ENCODE measurements around the gene CSK.
A peak's percentile ranks its signal among the peaks of the same experiment; 100 is the strongest.

Gene CSK

GRCh38 chr15:74769463-74770025 is 12.3 kb upstream of the CSK start:
- Histone ChIP-seq H3K36me3 (replicated peaks in 1 of 2; ENCODE audit: control insufficient read depth in 2 of 2, insufficient read depth in 2 of 2, low read length in 2 of 2) (no peaks in the 10 kb centered on the region), H2AFZ (ENCODE audit: low read length) (no peak overlapping the region), H3K9me3 (replicated peaks in 1 of 2; ENCODE audit: control insufficient read depth in 2 of 2, insufficient read depth in 1 of 2, low read depth in 1 of 2, low read length in 2 of 2) (peaks cover 0 to 2% of the 10 kb centered on the region in 2 donors), H2BK5ac (ENCODE audit: low read length) (no peak overlapping the region), H2AK5ac (ENCODE audit: low read depth, low read length) (peak overlapping the region; percentile 31), H3K4me1 (ENCODE audit: control insufficient read depth in 2 of 2, insufficient read depth in 1 of 2, low read depth in 1 of 2, low read length in 2 of 2) (peaks cover 17 to 21% of the 10 kb centered on the region in 2 donors), H3K4me3 (ENCODE audit: low read length in 2 of 2) (no peak overlapping the region), H3K18ac (ENCODE audit: low read length) (no peak overlapping the region), H3K4ac (ENCODE audit: low read length) (no peak overlapping the region), H2BK15ac (ENCODE audit: low read length) (no peak overlapping the region), H3K27ac (replicated peaks; ENCODE audit: low read length) (no peak overlapping the region), H2BK12ac (ENCODE audit: low read length) (no peak overlapping the region), H3K27me3 (ENCODE audit: control insufficient read depth in 3 of 3, insufficient read depth in 3 of 3, low read depth in 1 of 3, low read length in 3 of 3) (peaks cover 0 to 10% (median 3%) of the 10 kb centered on the region in 3 experiments), H3K23ac (ENCODE audit: low read depth, low read length, poor library complexity) (no peak overlapping the region), H3K9ac (ENCODE audit: low read depth, low read length, poor library complexity) (no peak overlapping the region), H4K91ac (ENCODE audit: low read depth, low read length, poor library complexity) (no peak overlapping the region), H3K14ac (ENCODE audit: low read length) (no peak overlapping the region), H3K4me2 (ENCODE audit: insufficient read depth, low read length, poor library complexity, severe bottlenecking) (no peak overlapping the region), H2BK120ac (ENCODE audit: low read depth, low read length) (no peak overlapping the region), H4K8ac (ENCODE audit: low read depth, low read length) (no peak overlapping the region), H3K79me1 (ENCODE audit: low read depth, low read length) (no peaks in the 10 kb centered on the region)
- no peak for DNase-seq (ENCODE audit: low spot score)
- WGBS, 2 donors (ENCODE audit: extremely low coverage in 2 of 2, insufficient read length in 2 of 2, insufficient replicate concordance in 1 of 2), result no CpG with 5 or more reads among the region's 7 CpGs

- peaks cover 0 to 10% (median 3%) of the 10 kb centered on the region in 3 experiments for H3K27me3 ChIP-seq (ENCODE audit: control insufficient read depth in 3 of 3, insufficient read depth in 3 of 3, low read depth in 1 of 3, low read length in 3 of 3)
- no peak overlapping the region for H2BK120ac ChIP-seq (ENCODE audit: low read depth, low read length)
- no peak overlapping the region for H4K91ac ChIP-seq (ENCODE audit: low read depth, low read length, poor library complexity)
These were observed 11.5 kb upstream of the CSK start for GRCh38 chr15:74770211-74770903.

GRCh38 chr15:74773329-74773728 is 8.6 kb upstream of the CSK start:
- no peak overlapping the region for H2AK5ac ChIP-seq (ENCODE audit: low read depth, low read length)
- H3K4ac ChIP-seq (ENCODE audit: low read length), result no peak overlapping the region
- H3K18ac ChIP-seq (ENCODE audit: low read length), result no peak overlapping the region
- no peak overlapping the region for H2BK5ac ChIP-seq (ENCODE audit: low read length)
- H3K4me3 ChIP-seq (ENCODE audit: low read length in 2 of 2), result no peak overlapping the region
- peaks cover 0 to 10% (median 3%) of the 10 kb centered on the region in 3 experiments for H3K27me3 ChIP-seq (ENCODE audit: control insufficient read depth in 3 of 3, insufficient read depth in 3 of 3, low read depth in 1 of 3, low read length in 3 of 3)
- no peak overlapping the region for H3K14ac ChIP-seq (ENCODE audit: low read length)
- H3K79me1 ChIP-seq (ENCODE audit: low read depth, low read length), result no peaks in the 10 kb centered on the region
- no peak overlapping the region for H4K91ac ChIP-seq (ENCODE audit: low read depth, low read length, poor library complexity)
- H3K27ac ChIP-seq (replicated peaks; ENCODE audit: low read length), result no peak overlapping the region
- H3K23ac ChIP-seq (ENCODE audit: low read depth, low read length, poor library complexity), result no peak overlapping the region
- WGBS, 2 donors (ENCODE audit: extremely low coverage in 2 of 2, insufficient read length in 2 of 2, insufficient replicate concordance in 1 of 2), result no CpG with 5 or more reads among the region's 5 CpGs
- H3K36me3 ChIP-seq (replicated peaks in 1 of 2; ENCODE audit: control insufficient read depth in 2 of 2, insufficient read depth in 2 of 2, low read length in 2 of 2), result no peaks in the 10 kb centered on the region
- peaks cover 26 to 31% of the 10 kb centered on the region in 2 donors for H3K4me1 ChIP-seq (ENCODE audit: control insufficient read depth in 2 of 2, insufficient read depth in 1 of 2, low read depth in 1 of 2, low read length in 2 of 2)
- H3K4me2 ChIP-seq (ENCODE audit: insufficient read depth, low read length, poor library complexity, severe bottlenecking), result no peak overlapping the region
- no peak overlapping the region for H2BK12ac ChIP-seq (ENCODE audit: low read length)
- H2BK15ac ChIP-seq (ENCODE audit: low read length), result no peak overlapping the region
- no peak overlapping the region for H4K8ac ChIP-seq (ENCODE audit: low read depth, low read length)
- H2BK120ac ChIP-seq (ENCODE audit: low read depth, low read length), result no peak overlapping the region
- H3K9me3 ChIP-seq (replicated peaks in 1 of 2; ENCODE audit: control insufficient read depth in 2 of 2, insufficient read depth in 1 of 2, low read depth in 1 of 2, low read length in 2 of 2), result peaks cover 0 to 2% of the 10 kb centered on the region in 2 donors
- DNase-seq (ENCODE audit: low spot score), result no peak
- H3K9ac ChIP-seq (ENCODE audit: low read depth, low read length, poor library complexity), result no peak overlapping the region
- peak overlapping the region; percentile 25 for H2AFZ ChIP-seq (ENCODE audit: low read length)

More at GRCh38 chr15:74770211-74770903, 11.5 kb upstream of the CSK start:
- H3K9ac ChIP-seq (ENCODE audit: low read depth, low read length, poor library complexity), result no peak overlapping the region
- H4K8ac ChIP-seq (ENCODE audit: low read depth, low read length), result no peak overlapping the region
- H3K23ac ChIP-seq (ENCODE audit: low read depth, low read length, poor library complexity), result no peak overlapping the region
- no peak overlapping the region for H2BK15ac ChIP-seq (ENCODE audit: low read length)
- no peak overlapping the region for H3K14ac ChIP-seq (ENCODE audit: low read length)
- no peak overlapping the region for H2BK12ac ChIP-seq (ENCODE audit: low read length)
- H3K4me1 ChIP-seq (ENCODE audit: control insufficient read depth in 2 of 2, insufficient read depth in 1 of 2, low read depth in 1 of 2, low read length in 2 of 2), result peaks cover 17 to 21% of the 10 kb centered on the region in 2 donors
- H3K36me3 ChIP-seq (replicated peaks in 1 of 2; ENCODE audit: control insufficient read depth in 2 of 2, insufficient read depth in 2 of 2, low read length in 2 of 2), result no peaks in the 10 kb centered on the region
- DNase-seq (ENCODE audit: low spot score), result no peak
- H3K4me2 ChIP-seq (ENCODE audit: insufficient read depth, low read length, poor library complexity, severe bottlenecking), result no peak overlapping the region
- H3K4ac ChIP-seq (ENCODE audit: low read length), result no peak overlapping the region
- peak overlapping the region; percentile 69 for H2AFZ ChIP-seq (ENCODE audit: low read length)
- no peak overlapping the region for H3K4me3 ChIP-seq (ENCODE audit: low read length in 2 of 2)
- H2BK5ac ChIP-seq (ENCODE audit: low read length), result no peak overlapping the region
- no peaks in the 10 kb centered on the region for H3K79me1 ChIP-seq (ENCODE audit: low read depth, low read length)
- peaks cover 0 to 2% of the 10 kb centered on the region in 2 donors for H3K9me3 ChIP-seq (replicated peaks in 1 of 2; ENCODE audit: control insufficient read depth in 2 of 2, insufficient read depth in 1 of 2, low read depth in 1 of 2, low read length in 2 of 2)
- no peak overlapping the region for H2AK5ac ChIP-seq (ENCODE audit: low read depth, low read length)
- WGBS, 2 donors (ENCODE audit: extremely low coverage in 2 of 2, insufficient read length in 2 of 2, insufficient replicate concordance in 1 of 2), result no CpG with 5 or more reads among the region's 4 CpGs
- no peak overlapping the region for H3K27ac ChIP-seq (replicated peaks; ENCODE audit: low read length)
- H3K18ac ChIP-seq (ENCODE audit: low read length), result no peak overlapping the region

GRCh38 chr15:74773731-74774252 is 8.1 kb upstream of the CSK start:
- peaks cover 0 to 10% (median 3%) of the 10 kb centered on the region in 3 experiments for H3K27me3 ChIP-seq (ENCODE audit: control insufficient read depth in 3 of 3, insufficient read depth in 3 of 3, low read depth in 1 of 3, low read length in 3 of 3)
- H2AFZ ChIP-seq (ENCODE audit: low read length), result peak overlapping the region; percentile 25
- H3K79me1 ChIP-seq (ENCODE audit: low read depth, low read length), result no peaks in the 10 kb centered on the region
- H3K9me3 ChIP-seq (replicated peaks in 1 of 2; ENCODE audit: control insufficient read depth in 2 of 2, insufficient read depth in 1 of 2, low read depth in 1 of 2, low read length in 2 of 2), result peaks cover 0 to 2% of the 10 kb centered on the region in 2 donors
- no peak overlapping the region for H2BK12ac ChIP-seq (ENCODE audit: low read length)
- H3K14ac ChIP-seq (ENCODE audit: low read length), result no peak overlapping the region
- no peak overlapping the region for H3K4me2 ChIP-seq (ENCODE audit: insufficient read depth, low read length, poor library complexity, severe bottlenecking)
- DNase-seq (ENCODE audit: low spot score), result no peak
- H2AK5ac ChIP-seq (ENCODE audit: low read depth, low read length), result no peak overlapping the region
- H3K4me1 ChIP-seq (ENCODE audit: control insufficient read depth in 2 of 2, insufficient read depth in 1 of 2, low read depth in 1 of 2, low read length in 2 of 2), result peaks cover 24 to 31% of the 10 kb centered on the region in 2 donors
- no peak overlapping the region for H3K27ac ChIP-seq (replicated peaks; ENCODE audit: low read length)
- no peaks in the 10 kb centered on the region for H3K36me3 ChIP-seq (replicated peaks in 1 of 2; ENCODE audit: control insufficient read depth in 2 of 2, insufficient read depth in 2 of 2, low read length in 2 of 2)
- no peak overlapping the region for H4K91ac ChIP-seq (ENCODE audit: low read depth, low read length, poor library complexity)
- H2BK5ac ChIP-seq (ENCODE audit: low read length), result no peak overlapping the region
- H3K4ac ChIP-seq (ENCODE audit: low read length), result no peak overlapping the region
- no peak overlapping the region for H2BK120ac ChIP-seq (ENCODE audit: low read depth, low read length)
- H3K18ac ChIP-seq (ENCODE audit: low read length), result no peak overlapping the region
- H4K8ac ChIP-seq (ENCODE audit: low read depth, low read length), result no peak overlapping the region
- H3K4me3 ChIP-seq (ENCODE audit: low read length in 2 of 2), result no peak overlapping the region
- no CpG with 5 or more reads among the region's 5 CpGs for WGBS, 2 donors (ENCODE audit: extremely low coverage in 2 of 2, insufficient read length in 2 of 2, insufficient replicate concordance in 1 of 2)
- no peak overlapping the region for H3K23ac ChIP-seq (ENCODE audit: low read depth, low read length, poor library complexity)
- no peak overlapping the region for H3K9ac ChIP-seq (ENCODE audit: low read depth, low read length, poor library complexity)
- H2BK15ac ChIP-seq (ENCODE audit: low read length), result no peak overlapping the region
